NCI-H146 (cell line): ENCODE measurements around the gene C18orf63.

Experiments used
- DNase-seq: peaks from one replicate; lab custom pipeline; 2025; lab: John Stamatoyannopoulos, UW

The C18orf63 gene

DNA sequence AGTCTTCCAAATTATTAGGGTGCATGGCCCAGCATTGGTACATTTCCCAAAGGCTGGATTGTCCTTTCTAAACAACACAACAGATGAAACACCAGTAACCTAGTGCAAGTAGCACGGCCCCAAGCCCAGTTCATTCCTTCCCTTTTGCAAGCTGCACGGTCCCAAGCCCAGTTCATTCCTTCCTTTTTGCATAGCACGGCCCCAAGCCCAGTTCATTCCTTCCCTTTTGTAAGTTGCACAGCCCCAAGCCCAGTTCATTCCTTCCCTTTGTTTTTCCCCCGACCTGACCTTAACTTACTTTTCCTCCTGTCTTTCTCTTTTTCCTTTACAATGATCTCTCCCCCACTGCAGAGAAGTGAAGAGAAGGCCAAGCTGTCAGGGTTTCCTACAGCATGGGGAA, 60.9 kb downstream of the C18orf63 start:
- DNase-seq = no peak

GRCh38 chr18:74377776-74378175, 62.1 kb downstream of the C18orf63 start:
- DNase-seq = no peak

DNA sequence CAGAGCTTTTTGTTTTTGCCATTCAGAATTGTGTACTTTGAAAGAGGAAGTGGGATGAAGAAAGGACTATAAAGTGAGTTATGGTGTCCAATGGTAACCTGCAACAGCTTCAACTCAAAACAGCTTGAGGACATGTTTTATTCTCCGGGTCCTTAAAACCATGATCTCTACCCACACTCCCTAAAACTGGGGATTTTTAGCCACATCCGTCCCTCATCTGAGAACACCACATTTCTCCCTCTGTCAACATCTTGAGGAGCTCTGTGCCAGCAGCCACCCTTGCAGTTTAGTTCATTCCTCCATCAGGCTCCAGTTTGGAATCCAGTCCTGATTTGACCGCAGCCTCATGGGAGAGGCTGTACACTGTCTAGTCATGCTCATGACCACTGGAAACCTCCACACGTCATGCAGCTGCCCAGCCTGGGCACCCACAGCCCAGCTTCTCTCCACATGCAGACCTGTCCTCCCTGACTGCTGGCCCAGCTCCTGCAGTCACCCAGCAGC, 62.6 kb downstream of the C18orf63 start:
- no peak for DNase-seq

- no peak for DNase-seq
These were observed 65.3 kb downstream of the C18orf63 start for GRCh38 chr18:74380916-74381315.

GRCh38 chr18:74381621-74382295, 66.1 kb downstream of the C18orf63 start:
- no peak for DNase-seq

- DNase-seq = no peak
These were observed 66.9 kb downstream of the C18orf63 start for GRCh38 chr18:74382481-74383017.

DNA sequence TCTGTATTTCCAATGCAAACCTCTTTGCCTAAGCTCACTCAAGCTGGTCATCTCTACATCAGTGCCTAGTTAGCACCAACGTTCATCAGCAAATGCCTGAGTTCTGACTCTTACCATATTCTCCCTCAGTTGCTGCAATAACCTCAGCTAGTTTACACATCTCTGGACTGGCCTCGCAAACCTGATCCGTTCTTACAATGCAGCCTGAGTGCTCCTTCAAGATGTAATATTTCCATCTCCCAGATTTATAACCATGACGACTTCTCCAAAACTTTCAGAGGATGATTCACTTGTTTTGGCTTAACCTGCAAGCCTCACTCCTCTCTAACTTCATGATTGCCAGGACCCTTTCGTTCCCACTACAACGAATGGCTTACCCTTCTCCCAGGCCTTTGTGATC, 71.7 kb downstream of the C18orf63 start:
- DNase-seq = no peak

GRCh38 chr18:74388227-74388626, 72.6 kb downstream of the C18orf63 start:
- no peak for DNase-seq

- DNase-seq = no peak
These were observed 73.7 kb downstream of the C18orf63 start for GRCh38 chr18:74389171-74389927.

GRCh38 chr18:74389991-74390390, 74.4 kb downstream of the C18orf63 start:
- DNase-seq = no peak

DNA sequence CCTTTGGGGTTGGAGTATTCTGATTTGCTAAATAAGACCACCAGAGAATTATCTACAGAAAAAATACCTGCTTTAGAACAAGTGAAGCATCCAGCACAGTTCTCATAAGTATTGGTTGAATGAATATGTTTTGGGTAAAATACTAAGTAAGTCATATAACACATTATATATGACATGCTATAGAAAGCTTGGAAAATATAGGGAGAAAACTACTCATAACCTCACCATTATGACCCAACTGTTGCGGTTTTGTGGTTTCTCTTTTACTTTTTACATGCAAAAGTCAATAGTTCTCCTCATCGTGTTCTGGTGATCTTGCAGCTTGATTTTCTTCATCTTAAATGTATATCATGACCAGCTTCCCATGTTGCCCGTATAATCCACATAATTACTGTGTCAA, 75.3 kb downstream of the C18orf63 start:
- DNase-seq = no peak

DNA sequence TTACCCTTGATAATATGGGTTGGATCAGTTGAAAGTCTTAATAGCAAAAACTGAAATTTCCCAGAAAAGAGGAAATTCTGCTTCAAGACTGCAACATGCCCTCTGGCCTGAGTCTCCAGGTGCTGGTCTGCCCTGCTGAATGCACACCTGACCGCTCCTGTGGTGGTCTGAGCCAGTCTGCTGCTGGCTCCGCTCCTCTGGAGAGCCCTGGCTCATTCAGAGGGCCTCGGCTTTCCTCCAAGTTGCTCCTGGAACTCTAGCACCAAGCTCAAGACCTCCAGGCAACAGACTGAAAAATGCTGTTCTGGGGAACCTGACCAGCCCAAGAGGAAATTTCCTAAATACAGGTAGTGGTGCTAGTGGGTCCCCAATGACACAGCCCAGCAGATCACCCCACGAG, 76.7 kb downstream of the C18orf63 start:
- no peak for DNase-seq

- DNase-seq = no peak
These were observed 79.4 kb downstream of the C18orf63 start for GRCh38 chr18:74395006-74395405.

DNA sequence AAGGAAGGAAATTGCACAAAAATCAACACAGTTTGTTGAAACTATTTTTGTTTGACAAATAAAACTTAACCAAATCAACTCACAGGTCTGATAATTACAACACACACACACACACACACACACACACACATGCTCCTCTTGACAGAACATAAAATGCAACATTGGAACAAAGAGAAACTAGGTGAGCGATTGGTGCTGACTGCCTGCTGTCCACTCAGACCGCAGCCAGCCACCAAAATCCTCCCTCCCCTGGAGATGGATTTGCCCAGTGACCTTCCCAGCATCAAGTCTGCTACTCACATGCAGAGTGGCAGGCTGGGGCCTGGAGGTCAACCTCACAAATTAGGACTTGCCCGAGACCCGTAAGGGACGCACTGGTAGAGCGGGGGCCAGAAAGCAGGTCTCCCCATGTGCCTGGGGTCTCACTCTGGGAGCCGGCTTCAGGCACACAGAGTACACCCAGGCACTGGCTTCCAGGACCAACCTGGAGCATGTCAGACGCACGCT, 80.1 kb downstream of the C18orf63 start:
- DNase-seq = no peak

DNA sequence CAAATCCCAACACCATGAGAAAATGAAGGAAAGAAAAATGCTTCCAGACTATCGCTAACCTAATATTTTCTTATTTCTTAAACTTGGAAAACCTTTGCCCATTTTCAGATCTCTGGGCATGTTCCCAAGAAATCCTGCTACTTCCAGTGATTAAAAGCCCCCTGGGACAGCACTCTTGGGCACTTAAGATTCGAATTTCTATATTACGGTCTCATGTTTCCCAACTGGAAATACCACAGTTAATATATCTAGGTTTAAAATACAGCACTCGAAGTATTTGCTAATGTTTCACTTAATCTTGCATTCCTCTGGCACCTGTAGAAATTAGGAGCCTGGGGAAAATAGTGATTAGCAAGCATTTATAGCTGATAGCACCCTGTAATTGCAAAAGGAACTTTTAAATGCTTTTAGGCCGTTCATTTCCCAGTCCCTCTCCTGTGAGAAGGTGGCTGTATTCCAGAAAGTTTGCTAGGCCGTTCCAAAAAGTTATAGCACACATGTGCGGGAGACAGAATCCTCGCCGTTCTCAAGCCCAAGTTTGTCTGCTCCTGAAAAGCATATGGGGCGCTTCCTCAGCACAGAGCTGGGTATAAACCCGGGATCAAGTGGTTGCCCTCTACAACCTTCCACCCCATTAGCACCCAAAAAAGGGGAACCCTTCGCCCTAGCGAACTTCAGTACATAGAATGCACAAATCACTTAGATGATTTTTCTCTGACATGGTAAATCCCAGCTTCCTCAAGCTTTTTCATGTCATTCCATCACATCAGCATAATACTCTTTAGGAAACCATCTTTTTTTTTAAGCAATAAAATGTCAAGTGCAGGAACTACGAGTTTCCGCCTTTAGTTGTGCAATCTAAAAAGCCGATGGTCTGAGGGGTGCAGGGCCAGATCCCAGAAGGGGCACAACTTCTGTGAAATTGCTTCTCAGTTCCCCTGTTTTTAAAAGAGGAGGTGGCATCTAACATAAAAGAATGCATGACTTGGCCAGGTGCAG, 80.8 kb downstream of the C18orf63 start:
- DNase-seq = no peak

- peak; percentile 13 for DNase-seq
These were observed 81.9 kb downstream of the C18orf63 start for GRCh38 chr18:74397572-74397971.

DNA sequence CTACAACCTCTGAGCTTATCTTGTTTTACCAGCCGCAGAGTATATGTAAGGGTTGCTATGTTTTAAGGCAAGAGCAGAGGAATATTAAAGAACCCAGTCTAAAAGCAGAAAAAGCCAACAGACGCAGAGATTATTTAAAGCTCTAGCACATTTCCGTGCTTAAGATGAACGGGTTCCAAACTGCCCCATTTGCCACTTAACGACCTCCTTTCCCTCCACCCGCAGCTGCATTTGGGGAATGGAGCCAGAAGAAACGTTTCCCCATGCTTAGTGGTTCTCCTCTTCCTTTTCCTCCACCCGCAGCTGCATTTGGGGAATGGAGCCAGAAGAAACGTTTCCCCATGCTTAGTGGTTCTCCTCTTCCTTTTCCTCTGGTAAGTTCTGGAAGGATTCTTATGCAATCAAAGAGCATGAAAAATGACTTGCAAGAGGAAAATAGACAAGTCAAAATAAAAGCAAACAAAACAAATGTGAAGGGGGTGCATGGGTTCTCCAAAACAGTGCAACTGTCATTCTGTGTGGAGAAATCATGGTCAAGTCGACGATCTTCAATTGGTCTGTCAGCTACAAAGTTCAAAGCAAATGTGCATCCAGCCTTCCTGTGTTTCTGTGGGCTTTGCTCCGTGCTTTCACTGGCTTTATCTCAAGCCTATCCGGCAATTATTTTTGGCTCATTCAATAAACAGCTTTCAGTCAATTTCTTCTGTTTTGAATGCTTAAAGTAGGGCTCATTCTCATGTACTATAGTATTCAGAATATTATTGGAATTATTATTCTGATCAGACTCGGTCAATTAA, 83.7 kb downstream of the C18orf63 start:
- DNase-seq = no peak

DNA sequence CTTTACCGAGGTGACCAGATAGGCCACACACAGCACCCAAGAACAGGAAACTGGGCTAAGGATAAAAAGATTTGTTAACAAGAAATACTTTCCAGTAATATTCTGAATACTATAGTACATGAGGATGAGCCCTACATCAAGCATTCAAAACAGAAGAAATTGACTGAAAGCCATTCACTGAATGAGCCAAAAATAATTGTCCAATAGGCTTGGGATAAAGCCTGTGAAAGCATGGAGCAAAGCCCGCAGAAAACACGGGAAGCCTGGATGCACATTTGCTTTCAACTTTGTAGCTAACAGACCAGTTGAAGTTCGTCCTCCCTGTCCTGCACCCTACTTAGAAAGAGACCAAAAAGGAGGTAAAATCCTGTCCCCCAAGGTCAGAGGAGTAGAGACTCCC, 85.2 kb downstream of the C18orf63 start:
- no peak for DNase-seq

GRCh38 chr18:74402806-74403433, 87.3 kb downstream of the C18orf63 start:
- DNase-seq = no peak

GRCh38 chr18:74407888-74408287, 92.2 kb downstream of the C18orf63 start:
- DNase-seq = no peak
